ENCODE measurements around the gene HCAR2. TPM values are rescaled to one million over a fixed set of nuclear protein-coding genes. Genes with fewer than 3 reads are reported as not detected.
"Not testable (repeated sequence)": the region's sequence is repeated elsewhere in the genome, so short reads cannot be mapped to it uniquely, and the experiment has no call there.

The HCAR2 gene
- total and polyA plus RNA-seq, 2 of the 4 experiments (the other 2 are of a cell fraction) = not detected

DNA sequence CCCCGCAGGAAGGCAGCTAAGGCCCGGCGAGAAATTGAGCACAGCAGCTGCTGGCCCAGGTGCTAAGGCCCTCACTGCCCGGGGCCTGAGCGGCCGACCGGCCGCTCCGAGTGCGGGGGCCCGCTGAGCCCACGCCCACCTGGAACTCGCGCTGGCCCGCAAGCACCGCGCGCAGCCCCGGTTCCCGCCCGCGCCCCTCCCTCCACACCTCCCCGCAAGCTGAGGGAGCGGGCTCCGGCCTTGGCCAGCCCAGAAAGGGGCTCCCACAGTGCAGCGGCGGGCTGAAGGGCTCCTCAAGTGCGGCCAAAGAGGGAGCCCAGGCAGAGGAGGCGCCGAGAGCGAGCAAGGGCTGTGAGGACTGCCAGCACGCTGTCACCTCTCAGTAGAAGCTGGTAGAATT is 26.4 kb downstream of the HCAR2 start:
- CTCF ChIA-PET; H4K5ac ChIP-seq (ENCODE audit: low read depth, low read length); H3K4ac ChIP-seq (ENCODE audit: low read depth, low read length); H2BK15ac ChIP-seq (ENCODE audit: low read depth, low read length); H2BK120ac ChIP-seq (ENCODE audit: low read depth, low read length); H2BK20ac ChIP-seq (ENCODE audit: low read depth, low read length); intact Hi-C loops (cut with micrococcal nuclease); H3K4me2 ChIP-seq (ENCODE audit: low read depth, low read length); H2AK9ac ChIP-seq (replicated peaks; ENCODE audit: low read depth, low read length, poor library complexity); H3K18ac ChIP-seq (ENCODE audit: low read depth, low read length); H3K23ac ChIP-seq (ENCODE audit: low read depth, low read length); H2AFZ ChIP-seq (replicated peaks; ENCODE audit: low read length, poor library complexity); DNase-seq; ATAC-seq (ENCODE audit: low read depth); H3K79me1 ChIP-seq (ENCODE audit: low read depth in 1 of 2, low read length in 2 of 2); H3K36me3 ChIP-seq (ENCODE audit: control insufficient read depth, insufficient read depth, low read length); H3K27me3 ChIP-seq (ENCODE audit: control insufficient read depth, insufficient read depth, low read length); H3K56ac ChIP-seq (ENCODE audit: extremely low read depth, insufficient read depth, low read length); H3K27ac ChIP-seq (ENCODE audit: insufficient read depth, low read length); H3K4me3 ChIP-seq (ENCODE audit: insufficient read depth, low read depth, low read length); BruUV-seq (replicated peaks); POLR2A ChIA-PET (ENCODE audit: unreplicated experiment); H4K8ac ChIP-seq (ENCODE audit: low read depth in 2 of 2, low read length in 2 of 2); H3K9me3 ChIP-seq (ENCODE audit: control insufficient read depth, insufficient read depth, low read length); H3K14ac ChIP-seq (replicated peaks; ENCODE audit: low read depth, low read length); H4K20me1 ChIP-seq (ENCODE audit: insufficient read depth, low read length); in situ Hi-C loops (cut with MboI; ENCODE audit: low sequenced_read_pairs); dilution Hi-C loops (cut with HindIII; ENCODE audit: low sequenced_read_pairs, unreplicated experiment); H3K9ac ChIP-seq (ENCODE audit: low read depth, low read length); H2BK5ac ChIP-seq (ENCODE audit: low read depth, low read length, poor library complexity, severe bottlenecking); H3K9me1 ChIP-seq (ENCODE audit: insufficient read depth, low read length): not testable (repeated sequence)
- Histone ChIP-seq H3K4me1 (ENCODE audit: control insufficient read depth, insufficient read depth, low read length) (peaks cover 11% of the 10 kb centered on the region), H4K91ac (ENCODE audit: insufficient read depth, low read depth, low read length) (0 out of 2 replicates have a peak overlapping the region, but pooled peaks have one; percentile 12), H2AK5ac (ENCODE audit: low read depth, low read length) (0 out of 2 replicates have a peak overlapping the region, but pooled peaks have one; percentile 79)
- 94% methylated on average over 11 of the region's 32 CpGs; no CpG with 5 or more reads in 1 of the 2 experiments for WGBS, 2 experiments (ENCODE audit: extremely low coverage in 2 of 2, insufficient read length in 1 of 2)

DNA sequence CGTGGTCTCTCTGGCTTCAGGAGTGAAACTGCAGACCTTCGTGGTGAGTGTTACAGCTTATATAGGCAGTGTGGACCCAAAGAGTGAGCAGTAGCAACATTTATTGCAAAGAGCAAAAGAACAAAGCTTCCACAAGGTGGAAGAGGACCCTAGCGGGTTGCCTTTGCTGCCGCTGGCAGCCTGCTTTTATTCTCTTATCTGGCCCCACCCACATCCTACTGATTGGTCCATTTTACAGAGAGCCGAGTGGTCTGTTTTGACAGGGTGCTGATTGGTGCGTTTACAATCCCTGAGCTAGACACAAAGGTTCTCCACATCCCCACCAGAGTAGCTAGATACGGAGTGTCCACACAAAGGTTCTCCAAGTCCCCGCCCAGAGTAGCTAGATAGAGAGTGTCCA is 27.1 kb downstream of the HCAR2 start:
- no CpG with 5 or more reads among the region's 8 CpGs for WGBS, 2 experiments (ENCODE audit: extremely low coverage in 2 of 2, insufficient read length in 1 of 2)
- H3K9me1 ChIP-seq (ENCODE audit: insufficient read depth, low read length); POLR2A ChIA-PET (ENCODE audit: unreplicated experiment): not testable (repeated sequence)

More for the DNA sequence above, 27.1 kb downstream of the HCAR2 start:
- H3K79me1 ChIP-seq (ENCODE audit: low read depth in 1 of 2, low read length in 2 of 2); H2BK15ac ChIP-seq (ENCODE audit: low read depth, low read length); H3K4me3 ChIP-seq (ENCODE audit: insufficient read depth, low read depth, low read length); H2BK5ac ChIP-seq (ENCODE audit: low read depth, low read length, poor library complexity, severe bottlenecking); H3K9me3 ChIP-seq (ENCODE audit: control insufficient read depth, insufficient read depth, low read length); ATAC-seq (ENCODE audit: low read depth); DNase-seq; H3K4me2 ChIP-seq (ENCODE audit: low read depth, low read length); H3K23ac ChIP-seq (ENCODE audit: low read depth, low read length); BruUV-seq (replicated peaks); H4K5ac ChIP-seq (ENCODE audit: low read depth, low read length); H4K8ac ChIP-seq (ENCODE audit: low read depth in 2 of 2, low read length in 2 of 2); H3K56ac ChIP-seq (ENCODE audit: extremely low read depth, insufficient read depth, low read length); dilution Hi-C loops (cut with HindIII; ENCODE audit: low sequenced_read_pairs, unreplicated experiment); in situ Hi-C loops (cut with MboI; ENCODE audit: low sequenced_read_pairs); H3K27ac ChIP-seq (ENCODE audit: insufficient read depth, low read length); H3K9ac ChIP-seq (ENCODE audit: low read depth, low read length); CTCF ChIA-PET; H2BK120ac ChIP-seq (ENCODE audit: low read depth, low read length); H3K4me1 ChIP-seq (ENCODE audit: control insufficient read depth, insufficient read depth, low read length); H2AFZ ChIP-seq (replicated peaks; ENCODE audit: low read length, poor library complexity); H4K20me1 ChIP-seq (ENCODE audit: insufficient read depth, low read length); H3K14ac ChIP-seq (replicated peaks; ENCODE audit: low read depth, low read length); H2AK9ac ChIP-seq (replicated peaks; ENCODE audit: low read depth, low read length, poor library complexity); H3K27me3 ChIP-seq (ENCODE audit: control insufficient read depth, insufficient read depth, low read length); H2BK20ac ChIP-seq (ENCODE audit: low read depth, low read length); H2AK5ac ChIP-seq (ENCODE audit: low read depth, low read length); intact Hi-C loops (cut with micrococcal nuclease); H3K36me3 ChIP-seq (ENCODE audit: control insufficient read depth, insufficient read depth, low read length); H3K18ac ChIP-seq (ENCODE audit: low read depth, low read length); H3K4ac ChIP-seq (ENCODE audit: low read depth, low read length); H4K91ac ChIP-seq (ENCODE audit: insufficient read depth, low read depth, low read length): not testable (repeated sequence)
